ENCODE data around the gene XYLT2.
"Not testable (repeated sequence)": the region's sequence is repeated elsewhere in the genome, so short reads cannot be mapped to it uniquely, and the experiment has no call there.

Gene XYLT2

GRCh38 chr17:50345432-50346312 is at the start of gene XYLT2:
Gene XYLT2, plus strand, starts transcription at chr17:50346126. Its CDS starts 15 bp downstream, at chr17:50346141.
- DNase-seq = peak; percentile 89

DNA sequence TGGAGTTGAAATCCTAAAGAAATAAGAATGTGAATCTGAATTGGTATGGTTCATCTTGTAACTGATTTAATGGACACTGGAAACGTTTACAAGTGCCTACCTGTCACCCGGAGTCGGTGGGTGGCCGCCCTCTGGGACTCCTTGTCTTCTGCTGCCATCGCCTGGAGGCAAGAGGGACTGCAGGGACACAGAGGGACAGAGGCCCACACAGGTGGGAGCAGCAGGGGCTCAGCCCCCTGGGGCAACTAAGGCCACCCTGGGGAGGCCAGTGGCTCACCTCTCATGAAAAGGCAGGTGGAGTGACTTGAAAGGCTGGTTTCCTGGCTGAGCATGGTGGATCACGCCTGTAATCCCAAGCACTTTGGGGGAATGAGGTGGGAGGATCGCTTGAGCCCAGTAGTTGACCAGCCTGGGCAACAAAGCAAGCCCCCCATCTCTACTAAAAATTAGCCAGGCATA is 48.5 kb upstream of the XYLT2 start:
- DNase-seq = peak; percentile 54

GRCh38 chr17:50298018-50298417 is 47.9 kb upstream of the XYLT2 start:
- no peak for DNase-seq

- no peak for DNase-seq
Observed at GRCh38 chr17:50299776-50300175, 46.1 kb upstream of the XYLT2 start.

DNA sequence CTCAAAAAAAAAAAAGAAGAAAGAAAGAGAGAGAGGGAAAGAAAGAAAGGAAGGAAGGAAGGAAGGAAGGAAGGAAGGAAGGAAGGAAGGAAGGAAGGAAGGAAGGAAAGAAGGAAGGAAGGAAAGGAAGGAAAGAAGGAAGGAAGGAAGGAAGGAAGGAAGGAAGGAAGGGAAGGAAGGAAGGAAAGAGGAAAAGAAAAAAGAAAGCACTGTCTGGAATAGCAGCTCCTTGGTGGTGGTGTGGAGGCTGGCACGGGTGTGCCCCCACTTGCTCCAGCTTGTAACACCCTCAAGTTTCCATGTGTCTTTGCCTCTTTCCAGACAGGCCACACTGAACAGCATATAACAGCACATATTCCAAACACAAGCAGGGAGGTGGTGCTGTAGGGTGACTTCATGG is 45.1 kb upstream of the XYLT2 start:
- DNase-seq = not testable (repeated sequence)

GRCh38 chr17:50301891-50302584 is 43.9 kb upstream of the XYLT2 start:
- no peak for DNase-seq

DNA sequence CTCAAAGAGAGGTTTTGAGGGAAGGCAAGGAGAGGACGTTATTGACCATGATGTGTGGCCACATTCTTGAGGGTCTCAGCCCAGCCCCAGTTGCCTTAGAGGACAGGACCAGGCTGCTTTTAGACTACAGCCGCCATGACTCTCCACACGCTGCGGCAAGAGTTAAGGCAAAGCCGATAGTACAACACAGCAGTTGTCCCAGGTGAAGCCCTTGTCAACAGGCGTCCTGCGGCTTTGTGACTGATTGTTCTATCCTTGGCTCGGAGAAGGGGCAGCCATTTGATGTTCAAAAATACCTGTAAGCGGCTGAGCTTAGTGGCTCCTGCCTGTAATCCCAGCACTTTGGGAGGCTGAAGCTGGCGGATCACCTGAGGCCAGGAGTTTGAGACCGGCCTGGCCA is 42.9 kb upstream of the XYLT2 start:
- no peak for DNase-seq

DNA sequence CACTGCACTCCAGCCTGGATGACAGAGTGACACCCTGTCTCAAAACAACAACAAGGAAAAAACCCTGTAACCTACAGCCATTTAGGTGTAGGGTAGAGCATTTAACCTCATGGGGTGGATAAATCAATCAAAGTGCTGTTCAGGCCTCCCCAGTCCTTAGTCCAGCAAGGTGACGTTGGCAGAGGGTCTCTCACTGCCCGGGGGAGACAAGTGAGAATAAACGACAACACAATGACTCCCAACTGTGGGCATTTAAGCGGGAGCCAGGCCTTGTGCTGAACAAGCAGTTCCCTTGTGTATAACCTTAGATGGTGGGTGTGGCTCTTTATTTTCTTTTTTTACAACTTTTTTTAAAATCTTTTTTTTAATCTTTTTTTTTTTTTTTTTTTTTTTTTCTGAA is 42.3 kb upstream of the XYLT2 start:
- no peak for DNase-seq

- peak; percentile 24 for DNase-seq
Observed at GRCh38 chr17:50304781-50305404, 41.0 kb upstream of the XYLT2 start.

- DNase-seq = no peak
Observed at GRCh38 chr17:50307654-50308053, 38.3 kb upstream of the XYLT2 start.

- DNase-seq = no peak
Observed at GRCh38 chr17:50308666-50309065, 37.3 kb upstream of the XYLT2 start.

DNA sequence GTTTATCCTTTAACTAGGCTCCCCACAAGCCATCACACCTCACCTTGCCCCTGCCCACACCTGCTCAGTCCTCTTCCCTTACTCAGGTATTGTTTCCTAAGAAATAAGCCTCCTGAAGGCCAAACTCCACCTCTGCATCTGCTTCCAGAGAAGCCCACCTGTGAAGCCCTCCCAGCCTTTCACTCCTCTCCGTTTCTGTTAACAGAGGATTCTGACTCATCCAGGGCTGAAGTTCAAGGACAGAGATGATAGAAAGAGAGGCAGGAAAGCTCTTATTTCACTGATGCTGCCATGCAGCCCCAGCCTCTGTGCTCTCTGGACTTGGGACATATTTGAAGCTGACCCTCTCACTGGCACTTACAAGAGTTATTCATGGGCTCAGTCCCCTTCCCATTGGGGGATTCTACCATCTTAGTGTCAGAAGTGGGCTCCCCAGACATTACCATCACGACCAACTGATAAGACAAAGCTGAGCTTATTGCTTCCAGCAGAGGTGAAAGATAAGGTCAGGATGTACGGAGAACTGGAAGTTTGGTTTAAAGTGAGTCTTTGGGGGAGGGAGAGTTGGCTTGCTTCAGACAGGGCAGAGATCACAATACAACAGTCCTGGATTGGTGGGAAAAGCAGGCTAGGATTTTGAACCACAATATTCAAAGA is 35.3 kb upstream of the XYLT2 start:
- no peak for DNase-seq

DNA sequence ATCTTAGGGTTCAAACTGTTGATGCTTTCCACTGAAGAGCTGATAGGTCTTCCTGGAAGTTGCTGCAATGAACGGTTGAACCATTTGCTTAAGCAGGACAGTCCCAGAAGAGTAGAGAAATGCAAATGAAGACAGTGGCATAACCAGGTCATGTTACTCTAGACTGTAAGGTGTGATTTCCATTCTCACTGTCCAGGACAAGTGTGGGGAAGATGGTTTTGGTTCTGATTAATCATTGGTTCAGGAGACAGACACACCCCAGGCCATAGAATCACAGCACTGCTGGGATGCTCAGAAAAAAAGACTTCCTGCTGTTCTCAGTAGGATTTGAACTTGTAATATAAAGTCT is 34.8 kb upstream of the XYLT2 start:
- DNase-seq = no peak

- no peak for DNase-seq
Observed at GRCh38 chr17:50311483-50311882, 34.4 kb upstream of the XYLT2 start.

DNA sequence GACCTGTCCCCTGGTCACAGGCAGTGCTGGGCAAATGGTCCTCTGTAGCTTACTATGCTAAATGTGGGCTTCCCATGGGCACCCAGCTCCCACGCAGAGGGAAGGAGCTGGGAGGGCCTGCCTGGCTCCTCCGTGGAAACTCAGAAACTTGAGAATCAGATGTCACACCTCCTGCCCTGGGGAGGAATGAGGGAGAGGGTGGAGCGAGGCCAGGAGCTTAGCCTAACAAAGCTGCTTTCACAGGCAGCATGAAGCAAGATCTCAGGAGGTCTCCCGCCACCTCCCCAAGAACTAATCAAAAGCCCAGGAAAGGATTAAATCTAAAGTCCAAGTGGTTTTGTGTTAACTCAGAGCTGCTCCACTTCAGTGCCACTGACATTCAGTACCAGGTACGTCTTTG is 33.6 kb upstream of the XYLT2 start:
- no peak for DNase-seq

DNA sequence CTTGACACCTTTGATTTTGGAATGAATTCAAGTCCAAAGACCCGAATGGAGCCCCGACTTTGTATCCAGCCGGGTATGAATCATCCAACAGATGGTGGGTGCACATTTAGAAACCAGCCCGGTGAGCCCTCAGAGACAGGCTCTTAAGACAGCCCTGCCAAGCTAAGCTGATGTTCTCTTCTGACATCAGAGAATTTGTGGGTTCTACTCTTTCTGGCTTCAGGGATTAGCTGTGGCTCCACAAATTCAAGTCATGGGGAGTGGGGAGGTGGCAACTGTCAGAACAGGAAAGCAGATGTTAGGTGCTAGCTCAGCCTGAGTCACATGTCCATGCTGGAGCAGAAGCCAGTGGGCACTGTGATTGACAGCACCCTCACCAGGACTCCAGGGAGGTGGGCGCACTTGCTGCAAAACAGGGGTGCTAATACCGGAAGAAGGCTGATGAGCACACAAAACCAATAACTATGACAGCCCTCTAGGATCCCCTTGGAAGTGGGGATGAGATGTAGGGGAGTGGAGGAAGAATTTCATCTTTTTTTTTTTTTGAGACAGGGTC is 31.4 kb upstream of the XYLT2 start:
- DNase-seq = no peak

GRCh38 chr17:50316016-50316587 is 29.8 kb upstream of the XYLT2 start:
- DNase-seq = no peak

- DNase-seq = not testable (repeated sequence)
Observed at GRCh38 chr17:50316660-50317059, 29.3 kb upstream of the XYLT2 start.

- DNase-seq = no peak
Observed at GRCh38 chr17:50317121-50317520, 28.8 kb upstream of the XYLT2 start.

- DNase-seq = peak; percentile 44
Observed at GRCh38 chr17:50318501-50319285, 27.2 kb upstream of the XYLT2 start.

GRCh38 chr17:50319306-50320004 is 26.5 kb upstream of the XYLT2 start:
- DNase-seq = no peak

All from fibroblast of skin of right quadriceps (primary cell).